NT2/D1 (cell line): ENCODE measurements around the gene PCSK6.

Source experiments
- DNase-seq: peaks from one replicate; pipeline ENCODE4 v3.0.0-alpha.2; 2011; ENCODE audit warnings: low read depth, low spot score
- H3K27me3 ChIP-seq: 2 replicates; pipeline ENCODE4 v1.6.0; 2011; ENCODE audit warnings: mild to moderate bottlenecking; ENCODE audit not compliant: insufficient read length, insufficient read depth
- H3K36me3 ChIP-seq: 2 replicates; pipeline ENCODE4 v1.6.1; 2011; ENCODE audit warnings: mild to moderate bottlenecking, low read length, mixed read lengths; ENCODE audit not compliant: insufficient read depth, insufficient read length
- H3K4me1 ChIP-seq: 2 replicates; pipeline ENCODE4 v1.5.1; 2011; ENCODE audit not compliant: insufficient read depth, insufficient read length
- H3K4me3 ChIP-seq: 2 replicates; pipeline ENCODE4 v1.5.1; 2011; ENCODE audit warnings: low read depth; ENCODE audit not compliant: insufficient read length
- H3K9ac ChIP-seq: 2 replicates; pipeline ENCODE4 v1.6.0; 2011; ENCODE audit warnings: low read depth; ENCODE audit not compliant: insufficient read length
- H3K9me3 ChIP-seq: 2 replicates; pipeline ENCODE4 v1.5.1; 2011; ENCODE audit warnings: mild to moderate bottlenecking, low read length; ENCODE audit not compliant: insufficient read depth
- YY1 ChIP-seq: IDR thresholded peaks from 2 replicates; pipeline ENCODE4 v1.6.1; 2011; ENCODE audit not compliant: insufficient read length, insufficient read depth

PCSK6 gene

DNA sequence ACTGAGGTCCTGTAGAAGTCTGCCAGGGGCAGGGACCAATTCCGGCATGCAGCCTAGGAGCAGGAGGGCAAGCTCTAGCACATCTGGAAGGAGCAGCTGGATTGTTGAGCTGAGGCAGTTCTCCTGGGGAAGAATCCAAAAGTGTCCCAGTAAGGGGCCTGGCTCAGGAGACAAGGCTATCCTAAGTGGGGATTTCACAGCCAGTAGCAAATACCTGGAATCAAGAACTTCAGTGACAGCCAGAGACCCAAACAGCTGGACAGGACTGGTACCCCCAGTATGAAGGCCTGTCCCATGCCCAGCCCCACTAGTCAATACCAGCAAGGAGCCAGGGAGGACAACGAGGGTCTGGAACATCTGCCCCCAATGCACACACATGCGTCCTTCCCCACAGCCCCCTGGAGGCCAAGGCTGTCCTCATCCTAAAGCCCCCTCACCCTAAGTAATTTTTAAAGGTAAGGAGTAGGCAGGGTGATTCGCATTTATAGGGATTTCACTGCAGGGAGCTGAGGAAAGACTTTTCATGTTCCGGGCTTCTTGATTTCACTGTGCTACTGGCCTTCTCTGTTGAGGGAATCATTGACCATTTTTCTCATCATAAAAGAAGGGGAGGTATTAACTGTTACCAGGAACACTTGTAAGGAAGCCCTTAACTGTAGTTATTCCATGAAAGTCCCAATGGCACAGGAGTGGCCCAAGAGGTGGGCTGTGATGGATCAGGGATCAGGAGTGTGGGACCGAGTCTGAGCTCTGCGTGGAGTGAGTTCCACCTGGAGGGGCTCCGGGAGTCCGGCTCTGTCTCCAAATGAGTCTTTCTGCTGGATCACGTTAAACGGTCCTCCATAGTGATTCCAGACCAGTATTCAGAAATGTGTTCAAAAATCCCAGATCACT is 235.1 kb downstream of the PCSK6 start:
- Histone ChIP-seq H3K4me1 (peaks cover 5% of the 10 kb centered on the region), H3K9me3 (no peaks in the 10 kb centered on the region), H3K36me3 (peaks cover 10% of the 10 kb centered on the region), H3K27me3 (no peaks in the 10 kb centered on the region), H3K9ac (no peak overlapping the region), H3K4me3 (no peak overlapping the region)
- TF ChIP-seq YY1 = no peak
- no peak for DNase-seq
